ENCODE measurements around the gene TRDN. TPM values are rescaled to one million over a fixed set of nuclear protein-coding genes. Genes with fewer than 3 reads are reported as not detected.

The TRDN gene
- total RNA-seq, 4 donors from 2014 or later = not detected

GRCh38 chr6:123210645-123211044, 426.1 kb downstream of the TRDN start:
- WGBS, 2 donors = 84 to 90% methylated on average over 2 of the region's 2 CpGs

GRCh38 chr6:123207967-123208510, 428.7 kb downstream of the TRDN start:
- TF ChIP-seq CTCF (IDR thresholded peaks at IDR 0.05) = no peak
- no peak for TF ChIP-seq POLR2A (IDR thresholded peaks at IDR 0.05)
- DNase-seq = no peak
- intact Hi-C loops (cut with DNase I) = no loop called here
- 65 to 86% methylated on average over 7 of the region's 7 CpGs for WGBS, 2 donors
- no peaks in the 10 kb centered on the region for H3K9me3 ChIP-seq
- H3K27me3 ChIP-seq = no peaks in the 10 kb centered on the region
- no peaks in the 10 kb centered on the region for H3K4me1 ChIP-seq
- no peak overlapping the region for H3K27ac ChIP-seq
- H3K36me3 ChIP-seq = no peaks in the 10 kb centered on the region
- H3K4me3 ChIP-seq (replicated peaks in 1 of 3) = no peak overlapping the region

More at GRCh38 chr6:123210645-123211044, 426.1 kb downstream of the TRDN start:
- intact Hi-C loops (cut with DNase I) = no loop called here
- DNase-seq = no peak
- no peaks in the 10 kb centered on the region for H3K4me1 ChIP-seq
- TF ChIP-seq CTCF (IDR thresholded peaks at IDR 0.05) = no peak
- no peak for TF ChIP-seq POLR2A (IDR thresholded peaks at IDR 0.05)
- H3K4me3 ChIP-seq (replicated peaks in 1 of 3) = no peak overlapping the region
- no peaks in the 10 kb centered on the region for H3K9me3 ChIP-seq
- H3K27ac ChIP-seq = no peak overlapping the region
- H3K27me3 ChIP-seq = no peaks in the 10 kb centered on the region
- no peaks in the 10 kb centered on the region for H3K36me3 ChIP-seq

- Histone ChIP-seq H3K9me3 (no peaks in the 10 kb centered on the region), H3K4me3 (replicated peaks in 1 of 3) (no peak overlapping the region), H3K27me3 (no peaks in the 10 kb centered on the region), H3K36me3 (no peaks in the 10 kb centered on the region), H3K4me1 (no peaks in the 10 kb centered on the region), H3K27ac (no peak overlapping the region)
- 45 to 55% methylated on average over 1 of the region's 1 CpG for WGBS, 2 donors
- intact Hi-C loops (cut with DNase I) = no loop called here
- DNase-seq = no peak
- TF ChIP-seq CTCF (IDR thresholded peaks at IDR 0.05) (no peak), POLR2A (IDR thresholded peaks at IDR 0.05) (no peak)
Measured at GRCh38 chr6:123203928-123204327, 432.8 kb downstream of the TRDN start.

- Histone ChIP-seq H3K4me3 (replicated peaks in 1 of 3) (no peak overlapping the region), H3K27ac (no peak overlapping the region), H3K4me1 (no peaks in the 10 kb centered on the region), H3K27me3 (no peaks in the 10 kb centered on the region), H3K36me3 (no peaks in the 10 kb centered on the region), H3K9me3 (no peaks in the 10 kb centered on the region)
- TF ChIP-seq CTCF (IDR thresholded peaks at IDR 0.05) = no peak
- no peak for TF ChIP-seq POLR2A (IDR thresholded peaks at IDR 0.05)
- no peak for DNase-seq
- WGBS, 2 donors = 96 to 97% methylated on average over 10 to 15 of the region's 18 CpGs
- intact Hi-C loops (cut with DNase I) = no loop called here
Measured at GRCh38 chr6:123201869-123202372, 434.8 kb downstream of the TRDN start.

GRCh38 chr6:123193298-123193697, 443.5 kb downstream of the TRDN start:
- Histone ChIP-seq H3K36me3 (no peaks in the 10 kb centered on the region), H3K27ac (no peak overlapping the region), H3K27me3 (no peaks in the 10 kb centered on the region), H3K4me1 (no peaks in the 10 kb centered on the region), H3K9me3 (no peaks in the 10 kb centered on the region), H3K4me3 (replicated peaks in 1 of 3) (no peak overlapping the region)
- TF ChIP-seq CTCF (IDR thresholded peaks at IDR 0.05) = no peak
- no peak for TF ChIP-seq POLR2A (IDR thresholded peaks at IDR 0.05)
- DNase-seq = no peak
- intact Hi-C loops (cut with DNase I) = no loop called here
